ENCODE data around the gene NFASC.

Gene NFASC

GRCh38 chr1:205059660-205060059 lies 189.0 kb downstream of the NFASC start:
- DNase-seq (ENCODE audit: low spot score) (no peak), FAIRE-seq (no peak)

GRCh38 chr1:205060746-205061145 lies 190.1 kb downstream of the NFASC start:
- FAIRE-seq = no peak
- no peak for DNase-seq (ENCODE audit: low spot score)

- FAIRE-seq = no peak
- no peak for DNase-seq (ENCODE audit: low spot score)
These were observed 190.6 kb downstream of the NFASC start for GRCh38 chr1:205061227-205061626.

- no peak for FAIRE-seq
- DNase-seq (ENCODE audit: low spot score) = peak; percentile 79
These were observed 191.0 kb downstream of the NFASC start for GRCh38 chr1:205061665-205062069.

GRCh38 chr1:205062319-205062718 lies 191.7 kb downstream of the NFASC start:
- DNase-seq (ENCODE audit: low spot score) = no peak
- no peak for FAIRE-seq

GRCh38 chr1:205062895-205063294 lies 192.2 kb downstream of the NFASC start:
- FAIRE-seq (no peak), DNase-seq (ENCODE audit: low spot score) (no peak)

GRCh38 chr1:205064301-205064700 lies 193.6 kb downstream of the NFASC start:
- no peak for DNase-seq (ENCODE audit: low spot score)
- FAIRE-seq = no peak

GRCh38 chr1:205064741-205065316 lies 194.2 kb downstream of the NFASC start:
- DNase-seq (ENCODE audit: low spot score) (no peak), FAIRE-seq (no peak)

- no peak for FAIRE-seq
- DNase-seq (ENCODE audit: low spot score) = no peak
These were observed 195.0 kb downstream of the NFASC start for GRCh38 chr1:205065666-205066065.

- no peak for FAIRE-seq
These were observed 195.6 kb downstream of the NFASC start for GRCh38 chr1:205066141-205066818.

GRCh38 chr1:205067031-205067430 lies 196.4 kb downstream of the NFASC start:
- no peak for FAIRE-seq

More at GRCh38 chr1:205066141-205066818, 195.6 kb downstream of the NFASC start:
- DNase-seq (ENCODE audit: low spot score) = peak; percentile 32

GRCh38 chr1:205068001-205068400 lies 197.3 kb downstream of the NFASC start:
- no peak for FAIRE-seq
- no peak for DNase-seq (ENCODE audit: low spot score)

More at GRCh38 chr1:205067031-205067430, 196.4 kb downstream of the NFASC start:
- no peak for DNase-seq (ENCODE audit: low spot score)

- DNase-seq (ENCODE audit: low spot score) (no peak), FAIRE-seq (no peak)
These were observed 197.9 kb downstream of the NFASC start for GRCh38 chr1:205068457-205069040.

GRCh38 chr1:205069371-205070125 lies 198.9 kb downstream of the NFASC start:
- no peak for FAIRE-seq
- no peak for DNase-seq (ENCODE audit: low spot score)

GRCh38 chr1:205071028-205071409 lies 200.4 kb downstream of the NFASC start:
- no peak for DNase-seq (ENCODE audit: low spot score)

GRCh38 chr1:205071801-205072200 lies 201.1 kb downstream of the NFASC start:
- no peak for FAIRE-seq
- DNase-seq (ENCODE audit: low spot score) = no peak

More at GRCh38 chr1:205071028-205071409, 200.4 kb downstream of the NFASC start:
- no peak for FAIRE-seq

- FAIRE-seq = no peak
- DNase-seq (ENCODE audit: low spot score) = no peak
These were observed 201.6 kb downstream of the NFASC start for GRCh38 chr1:205072286-205072685.

All from urothelium cell line (cell line).